Large intestine (tissue), 3 donors: ENCODE data around the gene AMMECR1. TPM values are rescaled to one million over a fixed set of nuclear protein-coding genes. Genes with fewer than 3 reads are reported as not detected.
A peak's percentile ranks its signal among the peaks of the same experiment; 100 is the strongest.
"Not testable (repeated sequence)": the region's sequence is repeated elsewhere in the genome, so short reads cannot be mapped to it uniquely, and the experiment has no call there.

Experiments used
- DNase-seq, 2 donors: peaks; one replicate each; pipeline versions ENCODE4 v3.0.0 to v3.0.0-alpha.2; 2013
- H3K27ac ChIP-seq: one replicate; pipeline ENCODE4 v1.5.1; 2013; ENCODE audit warnings: low read length
- H3K27me3 ChIP-seq: 2 replicates; pipeline ENCODE4 v1.6.1; 2013; ENCODE audit warnings: low read length; ENCODE audit not compliant: control insufficient read depth, insufficient read depth
- H3K36me3 ChIP-seq: 2 replicates; pipeline ENCODE4 v1.6.1; 2013; ENCODE audit warnings: low read length; ENCODE audit not compliant: control insufficient read depth, insufficient read depth
- H3K4me1 ChIP-seq: one replicate; pipeline ENCODE4 v1.6.1; 2013; ENCODE audit warnings: low read length; ENCODE audit not compliant: control insufficient read depth, insufficient read depth
- H3K4me3 ChIP-seq: one replicate; pipeline ENCODE4 v1.5.1; 2013; ENCODE audit warnings: low read length
- H3K9me3 ChIP-seq: one replicate; pipeline ENCODE4 v1.6.1; 2013; ENCODE audit warnings: mild to moderate bottlenecking, low read depth, low read length, moderate library complexity; ENCODE audit not compliant: control insufficient read depth
- WGBS: methylation state at CpG from one replicate; pipeline ENCODE4 v1.1.5; 2013; ENCODE audit warnings: low lambda C conversion rate; ENCODE audit not compliant: insufficient coverage; 5-methylcytosine and 5-hydroxymethylcytosine counted together
- polyA plus RNA-seq: library from polyadenylated mRNA; unstranded; fragments of 120-200 nt; gene quantifications from one replicate; pipeline ENCODE4 v1.2.1, GENCODE V29; 2013

Gene AMMECR1
- polyA plus RNA-seq, 1 donor: 9.9 TPM

- not testable (repeated sequence) for H3K36me3 ChIP-seq, H3K9me3 ChIP-seq, H3K27ac ChIP-seq, H3K4me1 ChIP-seq, DNase-seq, H3K27me3 ChIP-seq, H3K4me3 ChIP-seq
- no CpG with 5 or more reads among the region's 1 CpG for WGBS
Measured at GRCh38 chrX:110328613-110329012, 10.7 kb upstream of the AMMECR1 start.

DNA sequence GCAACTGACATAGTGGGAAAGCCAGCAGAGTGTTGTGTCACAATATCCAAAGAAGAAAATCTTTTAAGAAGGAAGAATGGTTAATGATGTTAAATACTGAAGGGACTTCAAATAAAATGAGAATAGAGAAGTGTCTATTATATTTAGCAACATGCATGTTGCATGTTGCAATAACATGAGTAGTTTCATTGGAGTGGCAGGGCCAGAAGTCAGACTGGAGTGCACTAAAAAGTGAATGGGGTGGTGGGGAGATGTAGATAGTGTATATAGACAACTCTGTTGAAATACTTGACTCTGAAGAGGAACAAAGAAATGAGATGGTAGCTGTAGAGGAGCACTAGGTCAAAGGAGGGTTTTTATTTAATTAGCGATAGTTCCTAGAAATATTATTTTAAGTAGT, 9.5 kb upstream of the AMMECR1 start:
- Histone ChIP-seq H3K9me3 (no peaks in the 10 kb centered on the region), H3K27me3 (no peaks in the 10 kb centered on the region), H3K4me1 (no peaks in the 10 kb centered on the region), H3K27ac (no peak overlapping the region), H3K4me3 (no peak overlapping the region), H3K36me3 (no peaks in the 10 kb centered on the region)
- DNase-seq: no peak
- WGBS: no CpG with 5 or more reads among the region's 1 CpG

DNA sequence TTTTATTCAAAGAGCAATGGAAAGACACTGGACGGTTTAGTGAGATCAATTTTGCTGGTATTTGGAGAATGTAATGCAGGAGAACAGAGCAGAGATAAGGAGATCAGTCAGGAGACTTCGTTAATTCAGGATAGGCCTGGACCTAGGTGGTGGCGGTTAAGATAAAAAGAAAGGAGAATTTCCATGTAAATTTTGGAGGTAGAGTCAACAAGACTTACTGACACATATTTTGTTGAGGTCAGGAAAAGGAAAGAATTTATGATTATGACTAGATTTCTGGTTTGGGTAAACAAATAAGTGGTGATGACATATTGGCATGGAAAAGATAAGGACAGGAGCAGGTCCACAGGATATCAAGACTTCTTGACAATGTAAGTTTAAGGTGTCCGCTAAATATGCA, 8.8 kb upstream of the AMMECR1 start:
- no peaks in the 10 kb centered on the region for H3K9me3 ChIP-seq
- 100% methylated on average over 1 of the region's 4 CpGs for WGBS
- no peak overlapping the region for H3K4me3 ChIP-seq
- H3K27ac ChIP-seq: no peak overlapping the region
- no peak for DNase-seq
- no peaks in the 10 kb centered on the region for H3K36me3 ChIP-seq
- no peaks in the 10 kb centered on the region for H3K27me3 ChIP-seq
- no peaks in the 10 kb centered on the region for H3K4me1 ChIP-seq

GRCh38 chrX:110322603-110323002, 4.7 kb upstream of the AMMECR1 start:
- no peak for DNase-seq
- Histone ChIP-seq H3K4me3 (no peak overlapping the region), H3K4me1 (peaks cover 5% of the 10 kb centered on the region), H3K36me3 (no peaks in the 10 kb centered on the region), H3K9me3 (no peaks in the 10 kb centered on the region), H3K27ac (no peak overlapping the region), H3K27me3 (no peaks in the 10 kb centered on the region)
- no CpG with 5 or more reads among the region's 4 CpGs for WGBS

DNA sequence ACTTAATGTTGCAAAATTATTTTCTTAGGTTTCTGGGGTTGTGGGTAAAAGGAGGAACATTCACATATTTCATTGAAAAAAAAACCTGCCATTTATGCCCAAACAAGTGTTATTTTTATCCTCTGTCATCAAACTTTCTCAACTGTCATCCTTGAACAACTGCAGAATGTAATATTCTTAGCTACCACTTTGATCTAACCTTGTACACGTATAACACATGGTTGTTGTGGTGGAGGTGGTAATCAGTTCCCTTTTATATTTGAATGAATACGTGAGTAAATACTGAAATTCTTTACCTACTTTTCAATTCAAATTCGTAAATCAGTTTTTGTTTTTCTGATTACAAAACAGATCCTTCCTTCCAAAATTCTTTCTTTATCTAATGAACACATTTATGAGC, 3.8 kb upstream of the AMMECR1 start:
- no peaks in the 10 kb centered on the region for H3K36me3 ChIP-seq
- H3K4me3 ChIP-seq: no peak overlapping the region
- no peak overlapping the region for H3K27ac ChIP-seq
- H3K9me3 ChIP-seq: no peaks in the 10 kb centered on the region
- peaks cover 5% of the 10 kb centered on the region for H3K4me1 ChIP-seq
- no CpG with 5 or more reads among the region's 3 CpGs for WGBS
- DNase-seq: no peak
- H3K27me3 ChIP-seq: no peaks in the 10 kb centered on the region

GRCh38 chrX:110321081-110321480, 3.2 kb upstream of the AMMECR1 start:
- Histone ChIP-seq H3K36me3 (no peaks in the 10 kb centered on the region), H3K4me1 (peaks cover 5% of the 10 kb centered on the region), H3K4me3 (no peak overlapping the region), H3K27ac (no peak overlapping the region), H3K9me3 (no peaks in the 10 kb centered on the region), H3K27me3 (no peaks in the 10 kb centered on the region)
- peak in 1 of 2 donors; percentile 12 for DNase-seq

- WGBS: no CpG with 5 or more reads among the region's 3 CpGs
- no peak for DNase-seq
- no peaks in the 10 kb centered on the region for H3K27me3 ChIP-seq
Measured at GRCh38 chrX:110320381-110320987, 2.6 kb upstream of the AMMECR1 start.

GRCh38 chrX:110318664-110318968, 731 bp upstream of the AMMECR1 start:
- WGBS: no CpG with 5 or more reads among the region's 4 CpGs
- Histone ChIP-seq H3K4me3 (peak overlapping the region; percentile 69), H3K36me3 (no peaks in the 10 kb centered on the region), H3K27me3 (no peaks in the 10 kb centered on the region), H3K9me3 (no peaks in the 10 kb centered on the region), H3K27ac (peak overlapping the region; percentile 97), H3K4me1 (peaks cover 5% of the 10 kb centered on the region)
- no peak for DNase-seq

More at GRCh38 chrX:110320381-110320987, 2.6 kb upstream of the AMMECR1 start:
- no peaks in the 10 kb centered on the region for H3K9me3 ChIP-seq
- H3K36me3 ChIP-seq: no peaks in the 10 kb centered on the region
- H3K4me3 ChIP-seq: no peak overlapping the region
- no peak overlapping the region for H3K27ac ChIP-seq
- peaks cover 5% of the 10 kb centered on the region for H3K4me1 ChIP-seq

- Histone ChIP-seq H3K9me3 (no peaks in the 10 kb centered on the region), H3K36me3 (no peaks in the 10 kb centered on the region), H3K4me3 (peak overlapping the region; percentile 77), H3K27me3 (no peaks in the 10 kb centered on the region), H3K27ac (peak overlapping the region; percentile 73), H3K4me1 (peaks cover 5% of the 10 kb centered on the region)
- no CpG with 5 or more reads among the region's 40 CpGs for WGBS
- DNase-seq: peak in 1 of 2 donors; percentile 32
Measured at GRCh38 chrX:110317061-110317819, 645 bp downstream of the AMMECR1 start.

- peaks cover 5% of the 10 kb centered on the region for H3K4me1 ChIP-seq
- no peaks in the 10 kb centered on the region for H3K9me3 ChIP-seq
- H3K27me3 ChIP-seq: no peaks in the 10 kb centered on the region
- H3K27ac ChIP-seq: peak overlapping the region; percentile 73
- no peaks in the 10 kb centered on the region for H3K36me3 ChIP-seq
- WGBS: no CpG with 5 or more reads among the region's 12 CpGs
- H3K4me3 ChIP-seq: peak overlapping the region; percentile 77
- DNase-seq: no peak
Measured at GRCh38 chrX:110316351-110317060, 1.4 kb downstream of the AMMECR1 start.
